K562 (cell line): ENCODE results near the gene CREG2. TPM values are rescaled to one million over a fixed set of nuclear protein-coding genes. Genes with fewer than 3 reads are reported as not detected.

Experiments
- SREBF1 ChIP-seq: fragments of 150-350 bp; IDR thresholded peaks from 2 replicates; pipeline ENCODE4 v1.6.1; 2014; ENCODE audit warnings: antibody characterized with exemption, low read depth, low read length, borderline replicate concordance
- polyA plus RNA-seq, 8 experiments: library from polyadenylated mRNA; depleted of rRNA in 4 of 8; stranded (reverse) in 5 of 8; unstranded in 3 of 8; fragments of >200 nt; fragmentation: Nextera tagmentation in 2 of 8; fragmentation: Illumina TruSeq in 1 of 8; extraction: Ambion mirVana in 2 of 8; extraction: Trizol in 1 of 8; gene quantifications; 2 replicates each; pipeline versions ENCODE4 v1.2.1 to v1.2.3, GENCODE V29; 2011 to 2014; ENCODE audit warnings: inconsistent platforms in 1 of 8, missing spikeins in 1 of 8
- total RNA-seq, 7 experiments: library from RNA; depleted of rRNA in 6 of 7; stranded (reverse); fragments of >200 nt in 6 of 7; fragmentation: Illumina TruSeq in 2 of 7; extraction: Trizol in 2 of 7; gene quantifications; 2 replicates each; pipeline versions ENCODE4 v1.2.1 to v1.2.3, GENCODE V29; 2011 to 2021; ENCODE audit warnings: low replicate concordance in 1 of 7
- TF ChIP-seq, protein P1 (sequence below): fragments of 250-450 bp; sonication (Bioruptor Pico); IDR thresholded peaks from 2 replicates; pipeline ENCODE4 v1.8.0; 2021; ENCODE audit warnings: moderate library complexity, mild to moderate bottlenecking, inconsistent platforms
- TF ChIP-seq, protein P2 (sequence below): sonication (generic); formaldehyde crosslinking; IDR thresholded peaks from 2 replicates; pipeline ENCODE4 v1.8.1; 2023; ENCODE audit warnings: missing genetic modification reagents, mild to moderate bottlenecking, borderline replicate concordance

Gene CREG2
- total and polyA plus RNA-seq, 9 of the 15 experiments (the other 6 are each of a cell fraction or from before 2014, with no cell fraction given), result not detected

DNA sequence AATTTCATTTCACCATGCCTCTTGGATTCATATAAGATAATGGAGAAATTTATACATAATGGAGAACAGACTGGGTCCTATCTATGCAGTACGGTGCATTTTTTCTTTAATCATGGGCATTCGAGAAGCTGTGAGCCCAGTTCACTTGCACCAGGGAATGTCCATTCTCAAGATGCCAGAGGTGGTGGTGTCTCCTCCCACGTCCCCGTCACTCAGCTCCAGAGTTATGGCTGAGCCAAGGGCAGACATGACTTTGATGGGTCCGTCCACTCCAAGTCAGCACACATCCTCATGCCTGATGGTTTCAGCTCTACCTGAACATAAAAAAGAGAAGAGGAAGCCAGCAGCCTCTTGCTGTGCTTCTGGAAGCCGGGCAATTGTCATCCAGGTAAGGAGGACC lies 42.1 kb upstream of the CREG2 start (continued):
- TF ChIP-seq, protein P1, sequence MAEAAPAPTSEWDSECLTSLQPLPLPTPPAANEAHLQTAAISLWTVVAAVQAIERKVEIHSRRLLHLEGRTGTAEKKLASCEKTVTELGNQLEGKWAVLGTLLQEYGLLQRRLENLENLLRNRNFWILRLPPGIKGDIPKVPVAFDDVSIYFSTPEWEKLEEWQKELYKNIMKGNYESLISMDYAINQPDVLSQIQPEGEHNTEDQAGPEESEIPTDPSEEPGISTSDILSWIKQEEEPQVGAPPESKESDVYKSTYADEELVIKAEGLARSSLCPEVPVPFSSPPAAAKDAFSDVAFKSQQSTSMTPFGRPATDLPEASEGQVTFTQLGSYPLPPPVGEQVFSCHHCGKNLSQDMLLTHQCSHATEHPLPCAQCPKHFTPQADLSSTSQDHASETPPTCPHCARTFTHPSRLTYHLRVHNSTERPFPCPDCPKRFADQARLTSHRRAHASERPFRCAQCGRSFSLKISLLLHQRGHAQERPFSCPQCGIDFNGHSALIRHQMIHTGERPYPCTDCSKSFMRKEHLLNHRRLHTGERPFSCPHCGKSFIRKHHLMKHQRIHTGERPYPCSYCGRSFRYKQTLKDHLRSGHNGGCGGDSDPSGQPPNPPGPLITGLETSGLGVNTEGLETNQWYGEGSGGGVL (CRISPR knock-in tag), result no peak
- TF ChIP-seq, protein P2, sequence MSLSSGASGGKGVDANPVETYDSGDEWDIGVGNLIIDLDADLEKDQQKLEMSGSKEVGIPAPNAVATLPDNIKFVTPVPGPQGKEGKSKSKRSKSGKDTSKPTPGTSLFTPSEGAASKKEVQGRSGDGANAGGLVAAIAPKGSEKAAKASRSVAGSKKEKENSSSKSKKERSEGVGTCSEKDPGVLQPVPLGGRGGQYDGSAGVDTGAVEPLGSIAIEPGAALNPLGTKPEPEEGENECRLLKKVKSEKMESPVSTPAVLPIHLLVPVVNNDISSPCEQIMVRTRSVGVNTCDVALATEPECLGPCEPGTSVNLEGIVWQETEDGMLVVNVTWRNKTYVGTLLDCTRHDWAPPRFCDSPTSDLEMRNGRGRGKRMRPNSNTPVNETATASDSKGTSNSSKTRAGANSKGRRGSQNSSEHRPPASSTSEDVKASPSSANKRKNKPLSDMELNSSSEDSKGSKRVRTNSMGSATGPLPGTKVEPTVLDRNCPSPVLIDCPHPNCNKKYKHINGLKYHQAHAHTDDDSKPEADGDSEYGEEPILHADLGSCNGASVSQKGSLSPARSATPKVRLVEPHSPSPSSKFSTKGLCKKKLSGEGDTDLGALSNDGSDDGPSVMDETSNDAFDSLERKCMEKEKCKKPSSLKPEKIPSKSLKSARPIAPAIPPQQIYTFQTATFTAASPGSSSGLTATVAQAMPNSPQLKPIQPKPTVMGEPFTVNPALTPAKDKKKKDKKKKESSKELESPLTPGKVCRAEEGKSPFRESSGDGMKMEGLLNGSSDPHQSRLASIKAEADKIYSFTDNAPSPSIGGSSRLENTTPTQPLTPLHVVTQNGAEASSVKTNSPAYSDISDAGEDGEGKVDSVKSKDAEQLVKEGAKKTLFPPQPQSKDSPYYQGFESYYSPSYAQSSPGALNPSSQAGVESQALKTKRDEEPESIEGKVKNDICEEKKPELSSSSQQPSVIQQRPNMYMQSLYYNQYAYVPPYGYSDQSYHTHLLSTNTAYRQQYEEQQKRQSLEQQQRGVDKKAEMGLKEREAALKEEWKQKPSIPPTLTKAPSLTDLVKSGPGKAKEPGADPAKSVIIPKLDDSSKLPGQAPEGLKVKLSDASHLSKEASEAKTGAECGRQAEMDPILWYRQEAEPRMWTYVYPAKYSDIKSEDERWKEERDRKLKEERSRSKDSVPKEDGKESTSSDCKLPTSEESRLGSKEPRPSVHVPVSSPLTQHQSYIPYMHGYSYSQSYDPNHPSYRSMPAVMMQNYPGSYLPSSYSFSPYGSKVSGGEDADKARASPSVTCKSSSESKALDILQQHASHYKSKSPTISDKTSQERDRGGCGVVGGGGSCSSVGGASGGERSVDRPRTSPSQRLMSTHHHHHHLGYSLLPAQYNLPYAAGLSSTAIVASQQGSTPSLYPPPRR (CRISPR knock-in tag), result no peak
- TF ChIP-seq SREBF1, result no peak
- TF ChIP-seq, all 486 proteins: peak for 0
